A673 (cell line): ENCODE results near the gene GPR22. TPM values are rescaled to one million over a fixed set of nuclear protein-coding genes. Genes with fewer than 3 reads are reported as not detected.

Experiments
- BruUV-seq: library from RNA; stranded (reverse); fragments of 400-500 nt; replicated peaks from 2 replicates; lab custom pipeline; 2021; lab: Mats Ljungman, UMichigan
- CTCF ChIA-PET: fragments of 300-600 bp; sonication (Branson Sonifier 250); formaldehyde crosslinking; loops from one replicate; lab custom pipeline; 2022; ENCODE audit warnings: antibody characterized with exemption; lab: Charles Lee
- POLR2A ChIA-PET: fragments of 300-600 bp; sonication (Branson Sonifier 250); formaldehyde crosslinking; loops from one replicate; lab custom pipeline; 2022; ENCODE audit warnings: antibody characterized with exemption; ENCODE audit not compliant: low non-redundant PET; lab: Charles Lee
- DNase-seq: peaks from one replicate; pipeline ENCODE4 v3.0.0-alpha.2; 2015; ENCODE audit warnings: low spot score
- H3K27ac ChIP-seq: fragments of 200-600 bp; sonication (generic); 2 replicates; pipeline ENCODE4 v1.5.1; 2016; ENCODE audit warnings: mixed run types, low read depth, mild to moderate bottlenecking, mixed read lengths, antibody characterized with exemption, low read length; ENCODE audit not compliant: poor library complexity, severe bottlenecking
- H3K27me3 ChIP-seq: fragments of 200-600 bp; sonication (generic); replicated peaks from 2 replicates; pipeline ENCODE4 v1.6.1; 2017; ENCODE audit warnings: mixed run types, low read depth, mild to moderate bottlenecking, mixed read lengths, antibody characterized with exemption, low read length; ENCODE audit not compliant: insufficient read depth, poor library complexity
- H3K36me3 ChIP-seq: fragments of 200-600 bp; sonication (generic); 2 replicates; pipeline ENCODE4 v1.6.1; 2016; ENCODE audit warnings: mixed run types, mild to moderate bottlenecking, mixed read lengths, antibody characterized with exemption, low read length; ENCODE audit not compliant: insufficient read depth, poor library complexity, severe bottlenecking
- H3K4me1 ChIP-seq: fragments of 200-600 bp; sonication (generic); 2 replicates; pipeline ENCODE4 v1.6.1; 2017; ENCODE audit warnings: mixed run types, mild to moderate bottlenecking, mixed read lengths, antibody characterized with exemption, low read length; ENCODE audit not compliant: insufficient read depth, poor library complexity, severe bottlenecking
- H3K4me3 ChIP-seq: fragments of 200-600 bp; sonication (generic); 2 replicates; pipeline ENCODE4 v1.5.1; 2016; ENCODE audit warnings: low read depth, mixed run types, mild to moderate bottlenecking, mixed read lengths, low read length; ENCODE audit not compliant: poor library complexity, severe bottlenecking
- H3K9me3 ChIP-seq: fragments of 200-600 bp; sonication (generic); 2 replicates; pipeline ENCODE4 v1.6.1; 2016; ENCODE audit warnings: mixed run types, low read depth, mild to moderate bottlenecking, mixed read lengths, antibody characterized with exemption, low read length; ENCODE audit not compliant: poor library complexity, severe bottlenecking
- CTCF ChIP-seq: fragments of 300-800, 200-600 bp; sonication (generic); conservative IDR thresholded peaks from 2 replicates; pipeline ENCODE4 v1.5.1; 2017; ENCODE audit warnings: low read depth, mild to moderate bottlenecking, antibody characterized with exemption, low read length, moderate library complexity, mixed read lengths
- EZH2 ChIP-seq: fragments of 200-600 bp; sonication (generic); IDR thresholded peaks from 2 replicates; pipeline ENCODE4 v1.6.1; 2017; ENCODE audit warnings: borderline replicate concordance, low read depth, mild to moderate bottlenecking, mixed read lengths, antibody characterized with exemption, low read length; ENCODE audit not compliant: poor library complexity, severe bottlenecking
- intact Hi-C: fragments of 100-400 bp; cut with micrococcal nuclease; formaldehyde crosslinking; loops from one replicate; pipeline ENCODE4 v1.10.0; 2022; ENCODE audit not compliant: unreplicated experiment
- total RNA-seq: library from RNA; stranded (reverse); gene quantifications from 2 replicates; pipeline ENCODE4 v1.2.3, GENCODE V29; 2021

The GPR22 gene
- total RNA-seq, 1 experiment from 2014 or later, result not detected

GRCh38 chr7:107464666-107465226 lies 5.1 kb upstream of the GPR22 start:
- ChIA-PET POLR2A (no interaction called here), CTCF (interaction anchor here (0.5 to 2.4 kb wide), 2 partner anchors 114 to 410 kb away, joined by 4 to 8 read pairs; no protein-coding TSS in a partner anchor)
- Histone ChIP-seq H3K4me1 (no peaks in the 10 kb centered on the region), H3K4me3 (no peak overlapping the region), H3K9me3 (no peaks in the 10 kb centered on the region), H3K36me3 (no peaks in the 10 kb centered on the region), H3K27me3 (no peaks in the 10 kb centered on the region), H3K27ac (no peak overlapping the region)
- intact Hi-C loops, result loop anchor here (2.0 kb wide), 1 partner anchor 414 kb away; no protein-coding TSS in a partner anchor
- TF ChIP-seq CTCF (no peak), EZH2 (no peak)
- no peak for DNase-seq
- no TSS peak for BruUV-seq

DNA sequence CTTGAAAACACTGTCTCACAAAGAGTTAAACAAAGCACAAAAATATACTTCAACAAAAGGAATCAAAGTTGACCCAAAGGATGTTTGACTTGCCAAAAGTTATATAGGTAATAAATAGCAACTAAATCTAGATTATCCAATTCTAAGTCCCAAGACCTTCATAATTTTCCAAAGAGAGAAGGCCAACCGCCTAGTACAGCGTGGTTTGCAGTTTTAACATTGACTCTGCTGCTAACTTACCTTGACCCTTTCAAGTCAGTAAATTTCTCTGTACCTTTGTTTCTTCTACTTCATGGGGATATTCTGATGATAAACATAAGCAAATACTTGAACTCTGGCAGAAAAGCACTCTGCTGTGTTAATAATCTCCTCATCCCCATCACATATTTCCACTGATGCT lies 1.9 kb upstream of the GPR22 start:
- H3K4me1 ChIP-seq, result no peaks in the 10 kb centered on the region
- no peaks in the 10 kb centered on the region for H3K27me3 ChIP-seq
- TF ChIP-seq EZH2, result no peak
- no peak for TF ChIP-seq CTCF
- ChIA-PET POLR2A (no interaction called here), CTCF (no interaction called here)
- no peak for DNase-seq
- H3K4me3 ChIP-seq, result no peak overlapping the region
- H3K27ac ChIP-seq, result no peak overlapping the region
- intact Hi-C loops, result no loop called here
- H3K9me3 ChIP-seq, result no peaks in the 10 kb centered on the region
- BruUV-seq, result no TSS peak
- H3K36me3 ChIP-seq, result no peaks in the 10 kb centered on the region

DNA sequence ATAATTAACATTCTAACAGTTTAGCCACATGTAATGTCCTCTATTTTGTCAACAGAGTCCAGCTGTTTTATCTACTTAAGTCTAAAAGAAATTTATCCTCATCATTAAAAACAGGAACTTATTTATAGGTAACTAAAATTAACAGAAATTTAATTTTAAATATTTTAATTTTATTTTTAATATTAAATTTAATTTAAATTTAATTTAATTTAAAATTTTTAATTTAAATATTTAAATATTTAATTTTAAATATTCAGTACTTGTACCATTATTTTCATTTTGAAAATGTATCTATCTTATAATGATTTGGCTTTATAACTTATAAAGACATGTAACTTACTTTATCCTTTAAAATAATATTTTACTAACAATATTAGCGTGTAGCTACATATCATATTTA lies 1.0 kb upstream of the GPR22 start:
- H3K27ac ChIP-seq, result no peak overlapping the region
- BruUV-seq, result no TSS peak
- H3K36me3 ChIP-seq, result no peaks in the 10 kb centered on the region
- no peaks in the 10 kb centered on the region for H3K9me3 ChIP-seq
- no peak overlapping the region for H3K4me3 ChIP-seq
- intact Hi-C loops, result no loop called here
- TF ChIP-seq EZH2, result no peak
- no peak for TF ChIP-seq CTCF
- H3K4me1 ChIP-seq, result no peaks in the 10 kb centered on the region
- no peaks in the 10 kb centered on the region for H3K27me3 ChIP-seq
- POLR2A ChIA-PET, result no interaction called here
- CTCF ChIA-PET, result no interaction called here
- no peak for DNase-seq
